ENCODE measurements around the gene SENP7.

DNA sequence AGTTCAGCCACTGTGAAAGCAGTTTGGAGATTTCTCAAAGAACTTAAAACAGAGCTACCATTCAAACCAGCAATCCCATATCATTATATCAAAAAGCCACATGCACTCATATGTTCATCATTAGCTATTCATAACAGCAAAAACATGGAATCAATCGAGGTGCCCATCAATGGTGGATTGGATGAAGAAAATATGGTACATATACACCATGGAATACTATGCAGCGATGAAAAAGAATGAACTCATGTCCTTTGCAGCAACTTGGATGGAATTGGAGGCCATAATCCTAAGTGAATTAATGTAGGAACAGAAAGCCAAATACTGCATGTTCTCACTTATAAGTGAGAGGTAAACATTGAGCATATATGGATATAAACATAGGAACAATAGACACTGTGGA lies 224.7 kb downstream of the SENP7 start:
- TF ChIP-seq GATA3 (IDR thresholded peaks at IDR 0.05; ENCODE audit: low read depth, low read length), result no peak
- no peak for TF ChIP-seq GATA2 (IDR thresholded peaks at IDR 0.05; ENCODE audit: low read depth, low read length)

Measured in SH-SY5Y (cell line).